ENCODE measurements around the gene RSPO1.

The RSPO1 gene

GRCh38 chr1:37650173-37650572 lies 15.5 kb upstream of the RSPO1 start:
- no peaks in the 10 kb centered on the region for H3K36me3 ChIP-seq
- no peak overlapping the region for H3K27ac ChIP-seq
- H3K4me3 ChIP-seq: no peak overlapping the region
- intact Hi-C loops (cut with DNase I; ENCODE audit: low total_unique reads): no loop called here
- no peak for TF ChIP-seq CTCF (IDR thresholded peaks at IDR 0.05)
- no peaks in the 10 kb centered on the region for H3K4me1 ChIP-seq
- H3K27me3 ChIP-seq: peaks cover 0 to 24% of the 10 kb centered on the region in 2 donors
- no peaks in the 10 kb centered on the region for H3K9me3 ChIP-seq
- no peak for DNase-seq

- peaks cover 0 to 27% of the 10 kb centered on the region in 2 donors for H3K27me3 ChIP-seq
- peaks cover 0 to 5% (median 1%) of the 10 kb centered on the region in 3 donors for H3K9me3 ChIP-seq
- no peak for DNase-seq
- intact Hi-C loops (cut with DNase I; ENCODE audit: low total_unique reads): no loop called here
- H3K4me1 ChIP-seq: no peaks in the 10 kb centered on the region
- no peak overlapping the region for H3K4me3 ChIP-seq
- H3K36me3 ChIP-seq: no peaks in the 10 kb centered on the region
- TF ChIP-seq CTCF (IDR thresholded peaks at IDR 0.05): no peak
- no peak overlapping the region for H3K27ac ChIP-seq
Measured at GRCh38 chr1:37647281-37647680, 12.6 kb upstream of the RSPO1 start.

- Histone ChIP-seq H3K27me3 (peaks cover 0 to 32% of the 10 kb centered on the region in 2 donors), H3K36me3 (no peaks in the 10 kb centered on the region), H3K4me3 (no peak overlapping the region), H3K9me3 (peaks cover 0 to 21% (median 14%) of the 10 kb centered on the region in 3 donors), H3K27ac (no peak overlapping the region), H3K4me1 (no peaks in the 10 kb centered on the region)
- intact Hi-C loops (cut with DNase I; ENCODE audit: low total_unique reads): no loop called here
- TF ChIP-seq CTCF (IDR thresholded peaks at IDR 0.05): no peak
- no peak for DNase-seq
Measured at GRCh38 chr1:37641059-37641458, 6.4 kb upstream of the RSPO1 start.

GRCh38 chr1:37636435-37636834 lies 1.7 kb upstream of the RSPO1 start:
- Histone ChIP-seq H3K27ac (no peak overlapping the region), H3K9me3 (peaks cover 0 to 8% (median 4%) of the 10 kb centered on the region in 3 donors), H3K36me3 (no peaks in the 10 kb centered on the region), H3K27me3 (peaks cover 0 to 70% of the 10 kb centered on the region in 2 donors), H3K4me1 (peaks cover 0 to 23% (median 10%) of the 10 kb centered on the region in 4 donors), H3K4me3 (no peak overlapping the region)
- no peak for DNase-seq
- no peak for TF ChIP-seq CTCF (IDR thresholded peaks at IDR 0.05)
- intact Hi-C loops (cut with DNase I; ENCODE audit: low total_unique reads): no loop called here

- no peak for TF ChIP-seq CTCF (IDR thresholded peaks at IDR 0.05)
- Histone ChIP-seq H3K4me3 (peak overlapping the region; percentile 44 to 52), H3K9me3 (no peaks in the 10 kb centered on the region), H3K4me1 (peaks cover 0 to 23% (median 10%) of the 10 kb centered on the region in 4 donors), H3K36me3 (no peaks in the 10 kb centered on the region), H3K27me3 (peaks cover 0 to 81% of the 10 kb centered on the region in 2 donors), H3K27ac (peak overlapping the region in 1 of 2 donors; percentile 7)
- no peak for DNase-seq
- intact Hi-C loops (cut with DNase I; ENCODE audit: low total_unique reads): no loop called here
Measured at GRCh38 chr1:37634992-37635902, 555 bp upstream of the RSPO1 start.
